GM18861 (cell line): ENCODE data around the gene SH2D6.
"Not testable (repeated sequence)": the region's sequence is repeated elsewhere in the genome, so short reads cannot be mapped to it uniquely, and the experiment has no call there.

Experiments
- ATAC-seq: cut with Tn5 transposase; IDR thresholded peaks from one replicate; pipeline ENCODE4 v1.9.1; 2021; ENCODE audit not compliant: unreplicated experiment

SH2D6 gene

DNA sequence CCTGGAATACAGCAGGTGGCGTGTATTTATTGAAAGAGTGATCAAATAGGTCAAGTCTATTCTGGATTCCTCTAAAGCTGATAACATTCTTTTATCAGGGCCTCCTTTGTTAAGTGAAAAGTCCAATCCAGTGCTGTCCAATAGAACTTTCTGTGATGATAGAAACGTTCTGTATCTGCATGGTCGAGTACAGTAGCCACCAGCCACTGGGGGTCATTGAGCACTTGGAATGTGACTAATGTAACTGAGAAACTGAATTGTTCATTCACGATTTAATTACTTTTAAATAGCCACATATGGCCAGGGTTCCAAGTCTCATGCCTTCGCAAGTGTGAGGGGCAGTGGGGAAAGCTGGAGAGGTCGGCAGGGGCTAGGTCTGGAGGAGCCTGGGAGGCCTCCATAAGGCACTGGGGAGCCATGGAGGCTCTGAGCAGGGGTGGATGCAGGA, 20.5 kb downstream of the SH2D6 start:
- ATAC-seq = no peak

DNA sequence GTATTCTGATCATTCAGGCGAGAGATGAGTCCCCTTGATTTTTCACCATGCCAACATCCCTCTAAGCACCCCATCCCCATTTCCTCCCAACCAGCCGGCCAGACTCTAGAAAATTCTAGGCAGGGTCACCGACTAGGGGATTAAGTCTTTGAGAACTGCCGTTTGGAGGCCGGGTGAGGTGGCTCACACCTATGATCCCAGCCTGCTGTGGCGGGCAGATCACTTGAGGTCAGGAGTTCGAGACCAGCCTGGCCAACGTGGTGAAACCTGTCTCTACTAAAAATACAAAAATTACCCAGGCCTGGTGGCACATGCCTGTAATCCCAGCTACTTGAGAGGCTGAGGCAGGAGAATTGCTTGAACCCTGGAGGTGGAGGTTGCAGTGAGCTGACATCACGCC, 21.1 kb downstream of the SH2D6 start:
- ATAC-seq = not testable (repeated sequence)

DNA sequence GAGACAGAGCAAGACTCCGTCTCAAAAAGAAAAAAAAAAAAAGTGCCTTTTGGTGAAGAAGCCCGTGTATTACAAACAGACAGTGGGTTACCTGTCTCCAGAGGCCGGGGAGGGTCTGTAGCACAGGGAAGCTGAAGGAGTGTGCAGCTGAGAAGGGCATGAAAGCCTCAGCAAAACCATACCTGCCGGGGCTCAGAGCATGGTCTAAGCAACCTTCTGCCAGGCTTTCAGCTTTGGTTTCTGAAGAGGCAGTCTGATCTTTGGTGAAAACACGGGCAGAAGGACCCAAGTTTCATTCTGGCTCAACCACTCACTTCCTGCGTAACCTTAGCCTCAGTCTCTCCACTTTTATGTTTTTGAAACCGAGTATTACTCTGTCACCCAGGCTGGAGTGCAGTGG, 21.5 kb downstream of the SH2D6 start:
- no peak for ATAC-seq

DNA sequence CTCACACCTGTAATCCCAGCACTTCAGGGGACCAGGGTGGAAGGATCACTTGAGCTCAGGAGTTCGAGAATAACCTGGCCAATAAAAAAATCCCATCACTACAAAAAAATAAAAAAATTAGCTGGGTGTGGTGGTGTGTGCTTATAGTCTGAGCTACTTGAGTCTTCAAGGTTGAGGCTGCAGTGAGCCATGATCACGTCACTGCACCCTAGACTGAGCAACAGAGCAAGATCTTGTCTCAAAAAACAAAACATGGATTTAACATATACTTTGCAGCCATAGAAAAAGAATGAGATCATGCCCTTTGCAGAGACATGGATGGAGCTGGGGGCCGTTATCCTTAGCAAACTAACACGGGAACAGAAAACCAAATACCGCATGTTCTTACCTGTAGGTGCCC, 22.2 kb downstream of the SH2D6 start:
- ATAC-seq = no peak

DNA sequence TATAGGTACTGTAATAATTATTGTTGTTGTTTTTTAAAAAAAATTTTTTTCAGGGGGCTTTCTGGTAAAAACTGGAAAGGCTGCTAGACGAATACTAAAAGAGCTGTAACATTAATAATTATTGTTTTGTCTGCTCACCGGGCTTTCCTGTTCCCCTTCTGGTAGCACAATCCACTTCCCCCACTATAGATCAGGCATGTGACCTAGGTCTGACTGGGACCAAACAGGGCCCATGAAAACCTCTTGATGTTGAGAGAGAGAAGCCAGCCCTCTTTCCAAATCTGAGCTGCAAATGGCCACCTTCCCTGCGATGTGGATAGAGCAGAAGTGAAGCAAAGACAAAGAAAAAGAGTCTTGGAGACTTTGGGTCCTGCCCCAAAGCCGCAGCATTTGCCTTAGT, 23.4 kb downstream of the SH2D6 start:
- ATAC-seq = no peak

DNA sequence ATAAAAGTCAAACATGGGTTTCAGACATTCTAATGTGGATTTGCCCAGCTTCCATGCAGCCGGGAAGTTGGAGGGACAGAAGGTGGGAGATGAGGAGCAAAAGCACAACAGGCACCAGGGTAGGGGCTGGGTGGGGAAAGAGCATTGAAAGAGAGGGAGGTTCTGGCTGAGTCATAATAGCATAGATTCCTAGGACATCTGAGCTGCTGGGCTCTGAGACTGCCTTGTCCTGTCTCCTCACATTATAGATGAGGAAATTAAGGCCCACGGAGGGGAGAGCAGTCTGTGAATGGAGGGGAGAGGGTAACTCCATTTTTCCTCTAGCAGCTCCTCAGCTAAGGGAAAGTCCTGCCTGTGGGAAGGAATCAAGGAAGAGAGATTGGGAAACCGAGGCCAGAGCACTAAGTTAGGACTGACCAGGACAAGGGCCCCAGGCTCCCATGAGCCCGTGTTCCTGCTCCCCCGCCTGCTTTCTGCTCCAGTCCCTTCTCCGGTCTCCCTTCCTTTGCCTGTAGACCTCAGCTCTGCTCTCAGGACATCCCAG, 26.2 kb downstream of the SH2D6 start:
- ATAC-seq = no peak

DNA sequence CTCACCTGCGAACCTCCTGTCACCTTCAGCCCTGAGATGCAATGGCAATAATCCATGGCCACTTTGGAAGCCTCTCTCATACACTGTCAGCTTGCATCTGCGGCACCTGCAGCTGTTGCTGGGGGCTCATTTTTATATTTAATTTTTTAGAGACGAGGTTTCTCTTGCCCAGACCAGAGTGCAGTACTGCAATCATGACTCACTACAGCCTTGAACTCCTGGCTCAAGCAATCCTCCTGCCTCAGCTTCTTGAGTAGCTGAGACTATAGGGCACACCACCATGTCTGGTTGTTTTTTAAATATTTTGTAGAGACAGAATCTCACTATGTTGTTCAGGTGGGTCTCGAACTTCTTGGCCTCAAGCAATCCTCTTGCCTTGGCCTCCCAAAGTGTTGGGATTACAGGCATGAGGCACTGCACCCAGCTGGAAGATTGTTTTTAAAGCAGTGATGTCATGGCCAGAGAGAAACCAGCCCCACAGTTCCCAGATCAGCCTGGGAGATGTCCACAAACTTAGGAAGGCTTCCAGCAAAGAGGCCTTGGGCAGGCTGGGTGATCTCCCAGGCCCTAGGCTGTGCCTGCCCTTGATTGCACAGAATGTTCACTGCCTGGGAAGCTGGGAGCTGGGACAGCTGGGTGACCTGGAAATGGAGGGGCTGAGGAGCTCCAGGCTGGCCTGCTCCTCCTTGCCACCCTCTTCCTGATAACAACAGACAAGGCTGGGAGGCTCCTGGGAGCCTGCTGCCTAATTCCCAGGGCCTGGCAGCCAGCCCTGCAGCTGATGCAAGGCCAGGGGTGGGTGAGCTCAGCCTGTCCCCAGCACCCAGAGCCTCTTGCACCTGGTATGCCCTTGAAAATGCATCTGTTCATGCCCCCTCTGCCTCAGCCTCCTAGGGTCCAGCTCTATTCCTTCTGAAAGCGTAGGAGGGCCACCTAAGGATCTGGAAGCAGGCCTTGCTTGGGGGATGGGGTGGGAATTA, 27.1 kb downstream of the SH2D6 start:
- ATAC-seq = no peak

DNA sequence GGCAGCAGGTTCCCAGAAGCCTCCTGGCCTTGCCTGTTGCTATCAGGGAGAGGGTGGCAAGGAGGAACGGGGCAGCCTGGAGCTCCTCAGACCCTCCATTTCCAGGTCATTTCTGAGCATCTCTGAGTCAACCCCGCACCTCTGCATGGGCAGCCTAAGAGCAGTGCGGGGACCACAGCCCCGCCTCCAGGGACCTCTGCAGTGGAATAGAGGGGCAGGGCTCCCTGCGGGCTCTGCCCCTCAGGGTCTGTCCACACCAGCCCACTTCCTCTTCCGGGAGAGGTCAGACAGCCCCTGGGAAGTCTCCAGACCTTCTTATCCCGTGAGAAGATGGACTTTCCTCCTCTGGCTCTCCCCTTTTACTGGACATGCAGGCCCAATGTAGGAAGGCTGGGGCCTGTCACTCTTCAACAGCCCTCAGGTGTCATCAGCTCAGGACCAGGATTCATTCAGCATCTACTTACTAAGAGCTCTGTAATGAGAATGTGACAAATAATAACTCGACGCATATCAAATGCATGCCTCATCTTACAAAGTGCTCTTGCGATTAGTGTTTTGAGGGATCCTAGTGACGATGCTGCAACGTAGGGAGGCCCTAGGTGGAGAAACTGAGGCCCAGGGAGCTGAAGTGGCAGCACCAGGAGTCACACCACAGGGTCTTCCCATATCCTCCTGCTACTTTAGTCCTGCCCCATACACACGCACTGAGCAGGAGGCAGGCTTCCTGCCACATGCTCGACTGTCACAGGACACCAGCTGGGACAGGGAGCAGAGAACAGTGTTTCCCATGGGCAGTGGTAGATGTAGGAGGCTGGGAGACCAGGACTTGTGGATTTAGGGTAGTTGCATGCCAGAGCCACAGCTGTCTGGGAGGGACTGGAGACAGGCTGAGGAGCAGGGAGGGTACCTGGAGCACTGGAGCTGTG, 28.0 kb downstream of the SH2D6 start:
- no peak for ATAC-seq

DNA sequence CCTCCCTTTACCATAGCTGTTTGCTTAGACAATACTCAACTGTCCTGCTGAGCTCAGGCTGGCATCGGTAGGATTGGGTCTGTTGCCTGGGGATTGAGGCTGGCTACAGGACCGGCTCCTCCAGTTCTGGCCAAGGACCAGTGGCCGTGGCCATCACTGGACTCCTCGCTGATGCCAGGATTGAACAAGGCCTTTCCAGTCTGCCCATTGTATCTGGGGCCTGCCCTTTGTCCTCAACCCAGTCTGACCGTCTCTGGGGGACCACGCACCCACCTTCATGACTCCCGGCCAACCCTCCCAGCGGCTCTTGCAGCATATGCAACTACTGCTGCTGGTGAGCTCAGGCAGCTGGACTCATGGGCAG, 28.7 kb downstream of the SH2D6 start:
- ATAC-seq = no peak

DNA sequence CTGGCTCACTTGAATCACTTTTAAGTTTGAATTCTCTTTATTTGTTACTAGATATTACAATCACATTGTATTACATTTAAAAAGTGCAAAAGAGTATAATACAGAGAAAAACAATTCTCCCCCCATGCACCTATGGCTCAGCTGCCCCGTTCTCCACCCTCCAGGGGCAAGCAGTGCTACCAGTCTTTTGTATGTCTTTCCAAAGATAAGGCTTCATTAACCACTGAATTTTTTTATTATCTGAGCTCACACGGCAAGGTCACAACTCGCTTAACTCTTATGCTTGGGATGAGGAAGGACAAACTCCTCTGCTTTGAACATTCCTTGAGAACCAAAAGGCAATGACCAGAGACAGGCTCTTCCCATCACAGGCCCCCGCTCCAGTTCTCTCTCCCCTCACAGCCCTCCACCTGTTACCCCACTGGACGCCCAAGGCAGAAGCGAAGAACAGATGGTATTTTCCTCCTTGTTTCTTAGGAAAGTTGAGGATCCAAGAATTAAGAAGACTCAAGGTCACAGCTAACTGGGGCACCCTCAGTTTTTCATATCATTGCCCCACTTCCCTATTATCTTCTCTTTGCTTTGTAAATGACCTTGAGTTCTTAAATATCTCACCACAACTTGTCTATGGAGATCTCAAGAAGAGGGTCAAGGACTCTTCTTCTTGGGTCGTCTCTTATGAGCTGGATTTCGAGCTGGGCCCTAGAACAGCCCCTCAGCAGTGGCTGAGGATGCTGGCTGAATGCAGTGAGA, 30.1 kb downstream of the SH2D6 start:
- ATAC-seq = no peak

DNA sequence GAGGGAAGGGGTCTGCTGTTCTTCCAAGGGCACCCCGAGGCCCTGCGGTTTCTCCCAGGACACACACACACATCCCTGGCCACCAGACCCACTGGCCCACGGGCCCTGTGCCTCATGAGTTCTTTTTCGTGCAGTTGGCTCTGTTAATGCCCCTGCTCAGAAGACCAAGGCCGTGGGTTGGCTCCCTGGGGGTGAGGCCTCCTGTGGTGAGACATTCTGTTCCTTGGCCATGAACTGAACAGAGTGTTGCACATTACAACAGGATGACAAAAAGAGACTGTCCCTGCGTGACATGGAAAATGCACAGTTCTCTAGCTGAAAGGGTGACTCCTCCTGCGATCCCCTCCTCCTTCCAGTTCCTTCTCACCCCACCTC, 30.7 kb downstream of the SH2D6 start:
- no peak for ATAC-seq

DNA sequence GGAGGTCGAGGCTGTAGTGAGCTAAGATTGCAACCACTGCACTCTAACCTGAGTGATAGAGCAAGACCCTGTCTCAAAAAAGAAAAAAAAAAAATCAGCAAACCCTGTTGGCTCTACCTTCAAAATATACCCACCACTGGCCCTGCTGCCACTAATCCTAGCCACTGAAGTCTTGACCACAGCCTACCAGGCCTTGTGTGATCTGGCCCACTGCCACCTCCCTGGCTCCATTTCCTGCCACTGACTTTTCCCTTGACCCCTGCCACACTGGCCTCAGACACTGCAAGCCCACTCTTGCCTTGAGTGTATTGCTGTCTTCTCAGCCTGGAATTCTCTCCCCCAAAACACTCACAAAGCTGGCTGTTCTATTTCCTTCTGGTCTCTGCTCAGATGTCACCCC, 33.7 kb downstream of the SH2D6 start:
- ATAC-seq = no peak

DNA sequence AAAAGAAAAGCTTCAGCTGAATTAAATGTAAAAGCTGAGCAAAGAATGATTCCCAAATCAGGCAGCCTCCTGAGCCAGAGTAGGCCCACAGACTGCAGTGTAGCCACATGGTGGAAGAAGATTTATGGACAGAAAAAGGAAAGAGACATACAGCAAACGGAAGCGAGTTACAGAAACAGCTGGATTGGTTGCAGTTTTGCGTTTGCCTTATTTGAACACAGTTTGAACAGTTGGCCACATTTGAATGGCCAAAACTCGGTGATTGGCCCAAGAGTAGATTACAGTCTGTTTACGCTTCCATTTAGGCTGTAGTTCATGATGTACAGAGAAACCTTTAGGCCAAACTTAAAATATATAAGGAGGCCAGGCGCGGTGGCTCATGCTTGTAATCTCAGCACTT, 35.1 kb downstream of the SH2D6 start:
- ATAC-seq = no peak

DNA sequence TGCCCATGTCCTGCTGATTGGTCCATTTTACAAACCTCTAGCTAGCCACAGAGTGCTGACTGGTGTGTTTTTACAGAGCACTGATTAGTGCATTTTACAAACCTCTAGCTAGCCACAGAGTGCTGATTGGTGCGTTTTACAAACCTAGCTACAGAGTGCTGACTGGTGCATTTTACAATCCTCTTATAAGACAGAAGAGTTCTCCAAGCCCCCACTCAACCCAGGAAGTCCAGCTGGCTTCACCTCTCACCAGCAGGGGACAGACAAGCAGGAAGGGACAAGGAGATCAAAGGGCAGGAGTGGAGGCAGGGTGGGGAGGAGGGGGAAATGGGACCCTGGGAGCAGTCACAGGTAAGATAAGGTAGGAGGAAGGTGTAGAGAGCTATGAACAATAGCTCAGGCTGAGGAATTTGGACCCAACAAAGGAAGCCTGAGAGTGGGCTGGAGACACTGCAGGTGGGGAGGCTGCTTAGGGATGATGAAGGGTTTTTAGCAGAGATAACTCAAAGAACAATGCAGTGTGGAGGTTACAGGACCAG, 37.1 kb downstream of the SH2D6 start:
- no peak for ATAC-seq

DNA sequence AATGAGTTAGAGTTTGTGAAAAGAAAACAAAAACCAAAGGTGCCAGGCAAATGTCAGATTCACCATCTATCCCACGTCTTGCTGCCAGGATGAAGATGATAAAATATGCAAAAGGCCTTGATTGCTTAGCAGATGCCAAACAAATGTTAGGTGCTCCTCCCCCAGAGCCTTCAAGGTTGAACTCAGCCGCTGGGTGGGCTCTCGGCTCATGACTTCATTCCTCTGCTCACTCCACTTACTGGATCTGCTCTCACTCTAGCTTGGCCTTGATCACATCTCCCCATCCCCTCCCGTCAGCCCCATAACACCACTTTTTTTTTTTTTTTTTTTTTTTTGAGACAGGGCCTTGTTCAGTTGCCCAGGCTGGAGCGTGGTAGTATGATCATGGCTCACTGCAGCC, 38.5 kb downstream of the SH2D6 start:
- ATAC-seq = no peak

DNA sequence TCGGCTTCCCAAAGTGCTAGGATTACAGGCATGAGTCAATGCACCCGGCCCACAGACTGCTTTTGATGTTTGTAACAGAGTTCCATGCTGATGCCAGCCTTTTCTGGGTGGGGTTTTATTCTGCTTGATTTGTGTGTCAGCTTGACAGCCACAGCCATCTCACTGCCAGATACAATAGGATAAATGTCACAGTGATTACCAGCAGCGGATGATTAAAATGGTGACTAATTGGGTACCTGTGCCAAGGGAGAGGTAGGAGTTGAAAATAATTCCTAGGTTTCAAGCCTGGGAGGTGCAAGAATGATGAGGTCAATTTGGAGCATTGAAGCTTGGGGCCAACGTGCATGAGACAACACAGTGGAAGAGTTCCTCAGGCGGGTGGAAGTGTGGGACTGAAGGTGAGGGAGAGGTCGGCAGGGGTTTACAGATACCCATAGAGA, 39.4 kb downstream of the SH2D6 start:
- no peak for ATAC-seq

DNA sequence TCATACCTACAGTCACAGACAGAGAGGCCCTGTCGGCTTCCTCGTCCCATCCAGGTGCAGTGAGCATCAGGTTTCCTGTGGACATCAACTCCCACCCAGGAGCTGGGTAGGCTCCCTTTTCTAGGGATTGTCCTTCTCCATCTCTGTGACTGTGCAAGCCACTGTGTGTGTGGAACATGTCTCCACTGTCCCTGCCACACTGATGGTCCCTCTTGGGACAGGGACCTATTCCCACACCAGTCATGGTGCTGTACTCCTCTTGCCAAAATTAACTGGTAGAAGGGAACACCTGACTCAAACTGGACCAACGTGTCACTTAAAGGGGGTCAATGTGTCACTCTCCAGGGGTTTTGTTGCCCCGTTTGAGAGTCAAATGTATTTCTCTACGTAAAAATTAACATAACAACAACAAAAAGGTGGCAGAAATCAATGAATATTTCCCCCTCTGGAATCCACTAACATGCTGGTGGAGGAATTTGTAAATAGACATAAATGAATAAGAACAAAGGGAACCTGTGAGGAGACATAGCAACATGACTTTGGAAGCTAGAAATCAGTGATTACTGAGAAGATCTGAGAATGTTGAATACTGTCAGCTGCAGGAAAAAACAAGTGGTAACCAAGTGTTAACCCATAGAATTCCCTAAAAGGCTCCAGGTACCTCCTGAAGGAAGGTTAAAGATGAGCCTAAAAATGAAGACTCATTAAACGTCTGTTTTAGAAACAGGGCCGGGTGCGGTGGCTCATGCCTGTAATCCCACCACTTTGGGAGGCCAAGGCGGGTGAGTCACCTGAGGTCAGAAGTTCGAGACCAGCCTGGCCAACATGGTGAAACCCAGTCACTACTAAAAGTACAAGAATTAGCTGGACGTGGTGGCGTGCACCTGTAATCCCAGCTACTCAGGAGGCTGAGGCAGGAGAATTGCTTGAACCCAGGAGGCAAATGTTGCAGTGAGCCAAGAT, 40.4 kb downstream of the SH2D6 start:
- ATAC-seq = no peak

DNA sequence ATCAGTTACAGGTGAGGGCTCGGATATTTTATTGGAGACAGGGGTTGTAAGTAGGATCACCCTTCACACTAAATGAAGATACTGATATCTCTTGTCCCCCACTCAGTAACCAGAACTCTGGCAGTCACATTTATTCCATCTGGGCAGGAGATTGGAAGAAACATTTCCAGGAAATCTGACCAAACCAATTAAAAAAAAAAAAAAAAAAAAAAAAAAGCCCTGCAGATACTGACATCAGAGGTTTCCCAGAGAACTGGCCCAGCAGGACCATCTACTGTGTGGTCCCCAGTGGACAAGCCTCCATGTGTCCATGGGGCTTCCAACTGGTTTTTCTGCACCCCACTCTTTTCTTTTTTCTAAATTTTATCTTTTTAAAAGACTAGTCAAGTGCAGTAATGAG, 41.3 kb downstream of the SH2D6 start:
- no peak for ATAC-seq

DNA sequence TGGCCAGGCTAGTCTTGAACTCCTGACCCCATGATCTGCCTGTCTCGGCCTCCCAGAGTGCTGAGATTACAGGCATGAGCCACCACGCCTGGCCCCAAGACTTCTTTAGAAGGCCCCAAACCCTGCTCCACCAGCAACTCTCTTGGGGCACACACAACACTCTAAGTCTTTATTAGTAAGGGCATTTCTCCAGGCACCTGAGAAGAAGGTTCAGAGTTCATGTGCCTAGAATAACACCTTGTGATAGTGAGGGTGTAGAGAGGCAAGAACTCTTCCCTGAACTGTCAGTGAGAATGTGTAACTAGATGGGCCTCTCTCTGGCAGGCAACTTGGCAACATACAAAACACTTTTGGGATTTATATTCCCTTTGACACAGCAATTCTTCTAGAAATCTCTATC, 43.8 kb downstream of the SH2D6 start:
- ATAC-seq = no peak
